ENCODE measurements around the gene TMEM81.
A peak's percentile ranks its signal among the peaks of the same experiment; 100 is the strongest.

TMEM81 gene

DNA sequence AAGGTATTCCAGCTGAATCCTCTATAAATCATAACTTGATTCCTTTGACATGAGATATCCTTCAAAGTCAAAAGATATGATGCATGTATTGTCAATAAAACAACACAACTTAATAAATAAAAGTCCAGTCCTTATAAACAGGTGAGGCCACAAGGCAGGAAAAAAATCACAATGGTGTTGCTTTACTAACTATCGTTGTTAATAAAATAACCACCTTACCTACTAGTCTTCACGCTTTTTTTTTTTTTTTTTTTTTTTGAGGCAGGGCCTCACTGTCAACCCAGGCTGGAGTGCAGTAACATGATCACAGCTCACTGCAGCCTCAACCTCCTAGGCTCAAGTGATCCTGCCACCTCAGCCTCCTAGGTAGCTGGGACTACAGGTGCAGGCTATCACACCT is at the start of gene TMEM81:
TSS of gene TMEM81 (minus strand) at position 101 of the 400 bp plus-strand sequence. CDS start 140 bp downstream, outside the sequence.
- H3K4me3 ChIP-seq (ENCODE audit: low read depth, low read length): no peak within 1 kb of the TSS
- DNase-seq (ENCODE audit: low read depth): no peak

- no peak for DNase-seq (ENCODE audit: low read depth)
- H3K4me3 ChIP-seq (ENCODE audit: low read depth, low read length): no peak overlapping the region
These were observed 49.0 kb upstream of the TMEM81 start for GRCh38 chr1:205133287-205133686.

GRCh38 chr1:205129447-205130029 is 45.3 kb upstream of the TMEM81 start:
- no peak overlapping the region for H3K4me3 ChIP-seq (ENCODE audit: low read depth, low read length)
- DNase-seq (ENCODE audit: low read depth): no peak

- no peak for DNase-seq (ENCODE audit: low read depth)
- no peak overlapping the region for H3K4me3 ChIP-seq (ENCODE audit: low read depth, low read length)
These were observed 43.8 kb upstream of the TMEM81 start for GRCh38 chr1:205128050-205128449.

DNA sequence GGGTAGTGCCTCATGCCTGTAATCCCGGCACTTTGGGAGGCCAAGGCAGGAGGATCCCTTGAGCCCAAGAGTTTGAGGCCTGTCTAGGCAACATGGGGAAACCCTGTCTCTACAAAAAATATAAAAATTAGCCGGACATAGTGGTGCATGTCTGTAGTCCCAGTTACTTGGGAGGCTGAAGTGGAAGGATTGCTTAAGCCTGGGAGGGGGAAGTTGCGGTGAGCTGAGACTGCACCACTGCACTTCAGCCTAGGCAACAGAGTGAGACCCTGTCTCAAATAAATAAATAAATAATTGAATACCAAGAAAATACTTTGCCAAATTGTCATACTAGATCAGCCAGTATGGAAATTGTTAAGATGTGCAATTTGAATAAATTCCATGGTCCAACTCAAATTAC is 43.4 kb upstream of the TMEM81 start:
- no peak overlapping the region for H3K4me3 ChIP-seq (ENCODE audit: low read depth, low read length)
- DNase-seq (ENCODE audit: low read depth): no peak

DNA sequence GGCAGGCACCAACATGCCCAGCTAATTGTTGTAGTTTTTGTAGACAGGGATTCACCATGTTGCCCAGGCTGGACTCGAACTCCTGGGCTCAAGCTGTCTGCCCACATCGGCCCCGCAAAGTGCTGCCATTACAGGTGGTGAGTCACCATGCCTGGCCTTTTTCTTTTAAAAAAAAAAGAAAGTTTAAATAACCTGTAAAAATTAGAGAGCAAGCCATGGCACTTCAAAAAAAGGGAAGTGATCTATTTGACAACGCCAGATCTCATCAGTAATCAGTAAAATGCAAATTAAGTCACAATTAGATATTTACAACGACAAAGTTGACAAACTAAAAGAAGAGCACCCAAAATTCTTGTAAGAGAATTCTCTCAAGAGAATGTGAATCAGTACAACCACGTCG is 40.5 kb upstream of the TMEM81 start:
- DNase-seq (ENCODE audit: low read depth): no peak
- no peak overlapping the region for H3K4me3 ChIP-seq (ENCODE audit: low read depth, low read length)

DNA sequence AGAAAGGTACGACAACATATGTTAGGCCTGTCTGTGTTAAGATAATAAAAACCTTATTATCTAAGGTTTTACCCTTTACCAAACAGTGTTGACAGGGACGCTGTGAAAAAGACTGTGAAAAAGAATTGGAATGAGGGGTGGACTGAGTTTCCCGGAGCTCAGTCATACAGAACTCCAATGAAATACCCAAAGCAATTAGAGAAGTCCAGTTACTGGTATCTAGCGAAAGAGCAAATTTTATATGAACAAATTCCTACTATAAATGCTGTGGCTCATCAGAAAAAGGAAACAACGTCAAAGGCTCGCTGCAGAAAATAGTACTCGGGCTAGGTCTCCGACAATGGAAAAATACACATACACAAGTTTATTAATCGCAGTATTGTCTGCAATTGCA is 38.2 kb upstream of the TMEM81 start:
- H3K4me3 ChIP-seq (ENCODE audit: low read depth, low read length): peak overlapping the region; percentile 91
- DNase-seq (ENCODE audit: low read depth): no peak

GRCh38 chr1:205121660-205122488 is 37.6 kb upstream of the TMEM81 start, which contains the start of gene RBBP5:
Gene RBBP5 (minus strand): TSS chr1:205121978. CDS start chr1:205121873, 105 bp downstream.
- peak; percentile 95 for DNase-seq (ENCODE audit: low read depth)
- H3K4me3 ChIP-seq (ENCODE audit: low read depth, low read length): peak within 1 kb of the TSS; percentile 91

GRCh38 chr1:205118752-205119151 is 34.5 kb upstream of the TMEM81 start:
- no peak for DNase-seq (ENCODE audit: low read depth)
- no peak overlapping the region for H3K4me3 ChIP-seq (ENCODE audit: low read depth, low read length)

DNA sequence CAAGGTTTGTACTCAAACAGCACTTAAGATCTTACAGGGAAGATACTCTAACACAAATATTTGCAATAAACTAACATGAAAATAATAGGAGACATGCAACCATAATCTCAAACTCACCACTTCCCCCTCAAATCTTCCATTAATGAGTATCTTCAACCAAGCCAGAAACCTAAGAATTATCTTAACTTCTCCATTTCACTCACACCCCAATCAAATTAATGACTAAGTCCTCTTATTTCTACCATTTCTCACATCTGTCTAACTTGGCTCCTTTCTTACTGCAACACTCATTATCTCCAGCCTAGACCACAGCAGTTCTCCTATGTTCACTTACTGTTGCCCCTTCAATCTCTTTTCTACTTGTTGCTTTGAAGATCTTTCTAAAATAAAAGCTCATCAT is 27.1 kb upstream of the TMEM81 start:
- no peak overlapping the region for H3K4me3 ChIP-seq (ENCODE audit: low read depth, low read length)
- no peak for DNase-seq (ENCODE audit: low read depth)

- H3K4me3 ChIP-seq (ENCODE audit: low read depth, low read length): no peak overlapping the region
- no peak for DNase-seq (ENCODE audit: low read depth)
These were observed 25.5 kb upstream of the TMEM81 start for GRCh38 chr1:205109711-205110110.

DNA sequence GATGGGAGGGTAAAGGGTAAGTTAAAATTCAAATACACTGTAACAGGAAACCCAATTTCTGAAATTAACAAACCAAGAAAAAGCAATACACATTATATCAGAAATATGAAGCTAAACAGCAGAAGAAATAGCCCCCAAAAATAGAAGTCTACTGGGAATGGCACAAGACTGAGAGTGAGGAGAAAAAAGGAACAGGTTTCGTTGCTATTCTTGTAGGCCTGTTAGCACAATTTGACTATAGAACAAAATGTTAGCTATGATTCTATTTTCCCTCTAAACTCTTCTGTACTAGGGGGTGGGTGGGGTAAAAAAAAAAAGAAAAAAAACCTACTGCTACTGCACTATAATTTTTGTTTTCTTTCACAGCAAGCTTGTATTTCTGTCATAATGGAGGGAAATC is 25.0 kb upstream of the TMEM81 start:
- H3K4me3 ChIP-seq (ENCODE audit: low read depth, low read length): no peak overlapping the region
- no peak for DNase-seq (ENCODE audit: low read depth)

DNA sequence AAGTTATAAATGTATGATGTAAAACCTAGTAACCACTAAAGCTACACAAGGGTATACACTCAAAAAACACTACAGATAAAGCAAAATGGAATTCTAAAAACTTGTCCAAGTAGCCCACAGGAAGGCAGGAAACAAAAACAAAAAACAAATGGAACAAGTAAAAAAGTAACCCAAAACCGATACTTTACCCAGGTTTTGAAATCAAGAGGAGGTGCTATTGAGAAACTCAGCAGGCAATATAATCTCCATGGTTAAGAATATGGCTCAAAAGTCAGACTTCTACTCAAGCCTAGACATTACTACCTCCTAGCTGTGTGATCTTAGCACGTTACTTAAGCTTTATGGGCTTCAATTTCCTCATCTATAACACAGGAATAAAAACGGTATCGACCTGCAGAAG is 24.2 kb upstream of the TMEM81 start:
- no peak for DNase-seq (ENCODE audit: low read depth)
- H3K4me3 ChIP-seq (ENCODE audit: low read depth, low read length): no peak overlapping the region

- H3K4me3 ChIP-seq (ENCODE audit: low read depth, low read length): no peak overlapping the region
- DNase-seq (ENCODE audit: low read depth): no peak
These were observed 23.1 kb upstream of the TMEM81 start for GRCh38 chr1:205107327-205107726.

- no peak overlapping the region for H3K4me3 ChIP-seq (ENCODE audit: low read depth, low read length)
- DNase-seq (ENCODE audit: low read depth): no peak
These were observed 18.1 kb upstream of the TMEM81 start for GRCh38 chr1:205102404-205102803.

DNA sequence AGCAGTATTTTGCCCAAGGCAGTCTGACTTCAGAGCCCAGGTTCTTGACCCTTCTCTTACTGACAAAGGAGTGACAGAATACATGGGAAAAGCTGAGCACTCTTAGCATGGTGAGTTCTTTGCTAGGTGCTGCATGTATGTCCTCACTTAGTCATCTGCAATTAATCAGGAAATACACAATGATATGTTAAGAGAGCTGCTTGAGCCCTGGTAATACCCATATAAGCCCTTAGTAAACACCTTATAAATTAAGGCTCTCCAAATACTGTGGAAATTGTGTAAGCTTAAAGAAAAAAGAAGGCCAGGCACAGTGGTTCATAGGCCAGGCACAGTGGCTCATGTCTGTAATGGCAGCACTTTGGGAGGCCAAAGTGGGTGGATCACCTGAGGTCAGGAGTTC is 14.0 kb upstream of the TMEM81 start:
- H3K4me3 ChIP-seq (ENCODE audit: low read depth, low read length): no peak overlapping the region
- no peak for DNase-seq (ENCODE audit: low read depth)

GRCh38 chr1:205095422-205095821 is 11.2 kb upstream of the TMEM81 start:
- H3K4me3 ChIP-seq (ENCODE audit: low read depth, low read length): no peak overlapping the region
- no peak for DNase-seq (ENCODE audit: low read depth)

DNA sequence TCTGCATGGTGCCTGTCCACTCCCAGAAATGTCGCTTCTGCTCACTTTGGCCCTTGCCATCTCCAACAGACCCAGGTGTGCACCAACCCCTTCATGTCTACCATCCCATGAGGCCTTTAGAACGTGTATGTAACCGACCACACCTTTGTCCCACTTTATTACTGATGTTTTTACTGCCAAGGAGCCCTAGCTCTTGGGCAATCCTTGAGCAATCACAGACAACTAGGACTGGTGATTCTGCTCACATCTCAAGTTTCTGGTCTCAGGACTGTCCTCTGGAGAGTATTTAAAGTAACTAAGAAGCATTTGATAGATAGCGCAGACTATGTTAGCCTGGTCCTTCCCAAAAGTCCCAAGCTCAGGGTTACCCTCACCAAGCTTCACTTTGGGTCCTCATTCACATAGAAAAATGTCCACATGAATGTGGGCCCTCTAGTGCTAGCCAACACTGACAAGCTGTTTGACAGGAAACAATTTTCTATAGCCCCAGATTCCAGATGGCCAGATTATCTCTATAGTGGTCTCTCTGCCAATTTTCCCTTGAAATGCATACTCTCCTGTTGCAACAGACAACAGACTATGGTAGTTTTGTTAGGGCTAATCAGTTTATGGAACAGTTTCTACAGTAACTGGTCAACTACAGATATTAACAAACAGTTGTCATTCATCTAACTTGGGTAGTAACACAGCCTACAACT is 6.9 kb upstream of the TMEM81 start:
- DNase-seq (ENCODE audit: low read depth): peak; percentile 52
- H3K4me3 ChIP-seq (ENCODE audit: low read depth, low read length): no peak overlapping the region

DNA sequence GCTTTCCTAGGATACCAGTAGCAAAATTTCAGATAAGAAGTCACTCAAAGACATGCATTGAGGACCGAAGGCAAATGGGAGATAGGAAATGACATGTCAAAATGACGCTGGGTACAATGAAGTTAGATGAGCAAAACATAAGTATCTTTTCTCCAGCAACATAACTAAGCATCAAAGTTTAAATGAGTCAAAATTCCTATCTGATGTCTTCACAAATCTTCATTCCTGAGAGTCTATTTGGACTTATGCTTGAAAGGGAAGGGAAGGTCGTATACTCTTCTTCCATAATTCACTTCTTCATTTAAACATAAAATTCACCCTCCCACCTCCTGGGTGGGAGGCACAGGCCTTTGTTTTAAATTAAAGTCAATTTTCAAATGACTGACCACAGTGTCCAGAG is 4.1 kb upstream of the TMEM81 start:
- no peak for DNase-seq (ENCODE audit: low read depth)
- no peak overlapping the region for H3K4me3 ChIP-seq (ENCODE audit: low read depth, low read length)

- DNase-seq (ENCODE audit: low read depth): no peak
- no peak overlapping the region for H3K4me3 ChIP-seq (ENCODE audit: low read depth, low read length)
These were observed 1.8 kb downstream of the TMEM81 start for GRCh38 chr1:205082431-205082830.

DNA sequence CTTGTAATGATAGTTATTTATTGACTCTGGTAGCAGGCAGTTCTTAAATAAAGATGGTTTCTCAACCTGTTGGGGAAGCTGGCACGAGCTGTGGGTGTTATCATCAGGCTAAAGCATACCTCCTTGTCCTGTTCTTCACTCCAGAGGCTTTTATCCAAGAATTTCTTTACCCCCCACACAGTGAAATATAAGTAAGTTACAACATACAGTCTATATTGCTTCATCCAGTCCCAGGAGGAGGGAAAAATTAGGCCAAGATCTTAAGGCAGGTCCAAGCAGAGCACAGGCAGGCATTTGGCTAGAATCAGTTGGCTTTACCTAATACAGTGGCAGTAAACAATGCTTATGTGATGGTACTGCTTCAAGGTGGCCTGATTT is 6.3 kb downstream of the TMEM81 start:
- peak; percentile 67 for DNase-seq (ENCODE audit: low read depth)
- no peak overlapping the region for H3K4me3 ChIP-seq (ENCODE audit: low read depth, low read length)
